Measurements from ENCODE around the gene OR7G2. TPM values are rescaled to one million over a fixed set of nuclear protein-coding genes. Genes with fewer than 3 reads are reported as not detected.
A peak's percentile ranks its signal among the peaks of the same experiment; 100 is the strongest.

Gene OR7G2
- total and polyA plus RNA-seq, 9 of the 15 experiments (the other 6 are each of a cell fraction or from before 2014, with no cell fraction given), result 0.20 TPM; not detected in 8

GRCh38 chr19:9058905-9059667 is 48.2 kb downstream of the OR7G2 start:
- Histone ChIP-seq H3K9me1 (ENCODE audit: control insufficient read depth, insufficient read depth, low read length) (no peaks in the 10 kb centered on the region), H3K27me3 (ENCODE audit: control insufficient read depth in 2 of 2, insufficient read depth in 2 of 2, low read length in 2 of 2) (peaks cover 0 to 4% of the 10 kb centered on the region in 2 experiments; a peak in 1 of 5 replicates), H3K4me2 (ENCODE audit: insufficient read depth, low read length) (no peak overlapping the region), H3K9me3 (replicated peaks; ENCODE audit: control insufficient read depth, insufficient read depth, low read depth, low read length) (no peaks in the 10 kb centered on the region), H3K4me1 (replicated peaks in 1 of 2; ENCODE audit: control insufficient read depth in 2 of 2, insufficient read depth in 2 of 2, low read length in 2 of 2) (peaks cover 3 to 6% of the 10 kb centered on the region in 2 experiments; a peak in 2 of 5 replicates), H3K27ac (ENCODE audit: extremely low read depth, low read depth, low read length) (no peak overlapping the region), H2AFZ (ENCODE audit: low read depth, low read length) (no peak overlapping the region), H3K36me3 (ENCODE audit: control insufficient read depth, insufficient read depth, low read length) (no peaks in the 10 kb centered on the region), H3K9ac (ENCODE audit: insufficient read depth in 1 of 2, low read depth in 2 of 2, low read length in 2 of 2) (no peak overlapping the region), H3K4me3 (no peak overlapping the region), H4K20me1 (replicated peaks; ENCODE audit: control insufficient read depth, insufficient read depth, low read length) (no peaks in the 10 kb centered on the region), H3K79me2 (ENCODE audit: control insufficient read depth, insufficient read depth, low read length) (no peaks in the 10 kb centered on the region)
- ChIA-PET POLR2A (interaction anchor here (2.2 kb wide), 1 partner anchor 9 kb away, joined by 7 read pairs; no protein-coding TSS in a partner anchor), CTCF (ENCODE audit: low intra/inter-chr PET ratio) (no interaction called here)
- no peak for DNase-seq (ENCODE audit: extremely low read depth in 1 of 4, low spot score in 3 of 4)
- in situ Hi-C loops (cut with MboI), result no loop called here
- no TSS peak for BruUV-seq (replicated peaks)
- FAIRE-seq, result no peak
- ATAC-seq, result 0 out of 3 replicates have a peak, but pooled peaks have one; percentile 22
- WGBS (ENCODE audit: insufficient coverage, low coverage, missing lambda C conversion rate), result 14% methylated on average over 12 of the region's 12 CpGs
- intact Hi-C loops (cut with micrococcal nuclease), result no loop called here
- peak; percentile 29; the same call in 1 of the 2 replicates for TF ChIP-seq MAFG (tag; conservative IDR thresholded peaks at IDR 0.05)
- peak; percentile 95 for TF ChIP-seq MEIS2 (IDR thresholded peaks at IDR 0.05; ENCODE audit: partially characterized antibody)
- TF ChIP-seq CREM (IDR thresholded peaks at IDR 0.05; ENCODE audit: low read depth), result peak; percentile 47; the same call in 1 of the 2 replicates
- TF ChIP-seq PBX2 (CRISPR knock-in tag; IDR thresholded peaks at IDR 0.05; ENCODE audit: low read depth), result no peak
- TF ChIP-seq PBX2 (tag; conservative IDR thresholded peaks at IDR 0.05; ENCODE audit: low read depth), result peak; percentile 97
- TF ChIP-seq HNRNPK (IDR thresholded peaks at IDR 0.05; ENCODE audit: low read depth, low read length, poor library complexity, severe bottlenecking), result no peak
- TF ChIP-seq PKNOX1 (IDR thresholded peaks at IDR 0.05), result peak; percentile 61; the same call in 1 of the 2 replicates
- TF ChIP-seq ZNF41 (CRISPR knock-in tag; conservative IDR thresholded peaks at IDR 0.05), result no peak
- TF ChIP-seq OTX1 (CRISPR knock-in tag; IDR thresholded peaks at IDR 0.05), result no peak
- no peak for TF ChIP-seq TARDBP (IDR thresholded peaks at IDR 0.05)
- no peak for TF ChIP-seq ZNF133 (CRISPR knock-in tag; IDR thresholded peaks at IDR 0.05)
- no peak for TF ChIP-seq ZNF830 (CRISPR knock-in tag; IDR thresholded peaks at IDR 0.05)
- no peak for TF ChIP-seq DLX4 (CRISPR knock-in tag; IDR thresholded peaks at IDR 0.05)
- no peak for TF ChIP-seq E2F1 (CRISPR knock-in tag; IDR thresholded peaks at IDR 0.05)
- no peak for TF ChIP-seq POU5F1 (IDR thresholded peaks at IDR 0.05; ENCODE audit: borderline replicate concordance, low read depth, low read length, partially characterized antibody)
- 0 out of 2 replicates have a peak, but pooled peaks have one; percentile 23 for TF ChIP-seq ARID1B (IDR thresholded peaks at IDR 0.05)
- TF ChIP-seq CHCHD3 (CRISPR knock-in tag; IDR thresholded peaks at IDR 0.05), result no peak
- no peak for TF ChIP-seq SP1 (CRISPR knock-in tag; IDR thresholded peaks at IDR 0.05)

Measured in K562 (cell line).